ENCODE measurements around the gene FCRLB. TPM values are rescaled to one million over a fixed set of nuclear protein-coding genes. Genes with fewer than 3 reads are reported as not detected.

Gene FCRLB
- total and polyA plus RNA-seq, 2 of the 13 experiments (the other 11 are each of a cell fraction or from before 2014, with no cell fraction given): 0.08 to 0.11 TPM

GRCh38 chr1:161726473-161727255 lies 5.3 kb downstream of the FCRLB start (continued):
- TF ChIP-seq ATF4 (CRISPR knock-in tag; IDR thresholded peaks at IDR 0.05): peak in 1 of 2 experiments; percentile 27; a peak in 1 of 4 replicates
- peak; percentile 26; the same call in 1 of the 2 replicates for TF ChIP-seq POLR2AphosphoS5 (IDR thresholded peaks at IDR 0.05; ENCODE audit: low read depth, low read length)
- TF ChIP-seq UBTF (CRISPR knock-in tag; IDR thresholded peaks at IDR 0.05): peak; percentile 60
- TF ChIP-seq ZNF891 (CRISPR knock-in tag; IDR thresholded peaks at IDR 0.05): peak; percentile 57; the same call in 1 of the 2 replicates
- no peak for TF ChIP-seq ZNF792 (CRISPR knock-in tag; IDR thresholded peaks at IDR 0.05)
- peak; percentile 32; the same call in 1 of the 2 replicates for TF ChIP-seq TFDP1 (CRISPR knock-in tag; IDR thresholded peaks at IDR 0.05; ENCODE audit: borderline replicate concordance)
- peak; percentile 16; the same call in 1 of the 2 replicates for TF ChIP-seq MTA1 (CRISPR knock-in tag; IDR thresholded peaks at IDR 0.05; ENCODE audit: borderline replicate concordance)
- TF ChIP-seq ZNF687 (CRISPR knock-in tag; IDR thresholded peaks at IDR 0.05): peak; percentile 70
- no peak for TF ChIP-seq ZNF558 (CRISPR knock-in tag; IDR thresholded peaks at IDR 0.05; ENCODE audit: borderline replicate concordance)
- TF ChIP-seq SAFB2 (CRISPR knock-in tag; IDR thresholded peaks at IDR 0.05; ENCODE audit: borderline replicate concordance, low read depth): no peak
- TF ChIP-seq ATF7-NPFF (CRISPR knock-in tag; IDR thresholded peaks at IDR 0.05; ENCODE audit: low read depth): peak; percentile 49; the same call in 1 of the 2 replicates
- TF ChIP-seq PHF20 (CRISPR knock-in tag; IDR thresholded peaks at IDR 0.05): peak; percentile 49; the same call in 1 of the 2 replicates
- TF ChIP-seq TOE1 (CRISPR knock-in tag; IDR thresholded peaks at IDR 0.05): no peak
- no peak for TF ChIP-seq ZNF121 (CRISPR knock-in tag; IDR thresholded peaks at IDR 0.05)
- TF ChIP-seq POLR2G (IDR thresholded peaks at IDR 0.05; ENCODE audit: low read depth, low read length): peak; percentile 57; the same call in 1 of the 2 replicates
- TF ChIP-seq ARHGAP35 (CRISPR knock-in tag; IDR thresholded peaks at IDR 0.05; ENCODE audit: borderline replicate concordance): 0 out of 2 replicates have a peak, but pooled peaks have one; percentile 46
- TF ChIP-seq YEATS4 (CRISPR knock-in tag; IDR thresholded peaks at IDR 0.05; ENCODE audit: borderline replicate concordance): peak; percentile 51; the same call in 1 of the 2 replicates
- TF ChIP-seq BCL6 (CRISPR knock-in tag; IDR thresholded peaks at IDR 0.05): 0 out of 2 replicates have a peak, but pooled peaks have one; percentile 6
- no peak for TF ChIP-seq ZNF724P (CRISPR knock-in tag; IDR thresholded peaks at IDR 0.05; ENCODE audit: borderline replicate concordance)
- TF ChIP-seq ZNF850 (CRISPR knock-in tag; conservative IDR thresholded peaks at IDR 0.05): no peak

Measured in HepG2 (cell line).